CD1c-positive myeloid dendritic cell (primary cell): Measurements from ENCODE around the gene CDK15.

Experiments used
- DNase-seq: peaks from one replicate; pipeline ENCODE4 v3.0.0-alpha.2; 2016; ENCODE audit errors: extremely low spot score

CDK15 gene

DNA sequence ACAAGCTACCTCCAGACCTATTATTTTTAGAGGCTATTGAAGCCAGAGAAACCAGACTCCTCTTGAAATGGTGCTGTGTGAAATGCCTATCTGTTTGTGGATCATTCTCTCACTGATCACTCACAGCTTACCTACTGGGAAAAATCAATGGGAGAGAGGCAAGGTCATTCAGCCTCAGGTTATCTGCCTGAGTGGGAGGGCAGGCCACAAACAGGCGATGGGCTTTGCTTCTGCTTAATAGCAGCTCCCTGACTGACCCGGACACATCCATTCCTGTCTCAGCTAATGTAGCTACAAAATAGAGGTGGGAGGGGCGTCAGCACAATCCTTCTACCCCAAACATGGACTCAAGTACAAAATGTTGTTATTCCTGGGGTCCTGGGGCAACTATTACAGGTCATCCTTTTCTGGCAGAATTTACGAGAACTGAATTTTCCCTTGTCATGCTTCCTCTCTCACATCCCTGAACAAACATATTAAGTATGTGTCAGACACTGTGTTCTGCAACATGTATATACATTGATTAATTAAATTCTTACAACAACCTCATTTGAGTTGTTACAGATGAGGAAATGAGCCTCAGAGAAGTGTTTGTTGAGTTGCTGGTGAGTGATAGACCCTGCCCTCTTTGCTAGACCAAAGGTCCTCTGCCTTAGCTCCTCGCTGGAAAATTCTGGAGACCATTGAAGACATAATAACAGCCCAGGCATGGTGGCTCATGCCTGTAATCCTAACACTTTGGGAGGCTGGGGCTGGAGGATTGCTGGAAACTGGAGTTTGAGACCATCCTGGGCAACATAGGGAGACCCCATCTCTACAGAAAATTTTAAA is 60.5 kb downstream of the CDK15 start:
- no peak for DNase-seq

DNA sequence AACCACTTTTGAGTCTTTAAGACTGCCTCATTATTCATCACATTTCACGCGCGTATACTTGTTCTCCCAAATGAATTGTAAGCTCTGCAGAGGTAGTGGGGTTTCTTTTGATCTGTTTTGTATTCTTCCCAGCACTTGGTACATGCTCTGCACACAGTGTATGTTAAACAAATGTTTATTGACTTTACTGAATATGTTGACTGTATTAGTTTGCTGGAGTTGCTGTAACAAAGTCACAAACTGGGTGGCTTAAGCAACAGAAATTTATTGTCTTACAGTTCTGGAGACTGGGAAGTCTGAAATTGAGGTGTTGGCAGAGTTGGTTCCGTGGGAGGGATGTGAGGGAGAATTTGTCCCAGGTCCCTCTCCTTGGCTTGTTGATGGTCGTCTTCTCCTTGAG is 65.1 kb downstream of the CDK15 start:
- DNase-seq: no peak

DNA sequence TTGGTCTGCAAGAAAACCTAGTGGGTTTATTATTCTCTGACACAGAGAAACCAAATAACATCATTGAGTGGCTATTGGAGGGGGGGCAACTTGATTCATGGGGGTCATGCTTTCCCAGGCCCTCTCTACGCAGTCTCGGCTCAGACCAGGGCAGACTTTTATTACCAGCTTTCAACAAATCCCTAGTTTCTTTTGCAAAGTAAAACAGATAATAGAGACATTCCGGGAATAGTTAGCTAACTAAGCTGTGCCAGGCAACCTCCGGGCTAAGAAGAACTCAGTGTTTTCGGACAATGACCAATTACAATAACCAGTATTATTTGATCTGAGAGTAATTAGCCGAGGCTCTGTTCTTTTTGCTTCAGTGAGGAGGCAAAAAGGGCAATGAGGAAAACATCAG is 66.3 kb downstream of the CDK15 start:
- no peak for DNase-seq

DNA sequence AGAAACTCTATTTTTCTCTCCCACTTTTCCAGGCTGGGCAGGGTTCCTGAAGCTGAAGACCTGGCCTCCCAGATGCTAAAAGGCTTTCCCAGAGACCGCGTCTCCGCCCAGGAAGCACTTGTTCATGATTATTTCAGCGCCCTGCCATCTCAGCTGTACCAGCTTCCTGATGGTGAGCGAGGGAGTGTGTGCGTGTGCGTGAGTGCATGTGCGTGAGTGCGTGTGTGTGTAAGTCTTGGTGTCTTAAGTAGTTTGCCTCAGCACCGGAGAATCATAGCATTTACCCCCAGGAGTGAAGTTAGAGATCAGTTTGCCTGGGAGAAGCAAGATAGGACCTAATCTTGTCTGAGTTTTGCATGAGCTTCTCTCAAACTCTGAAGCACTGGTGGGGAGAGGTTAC is 73.7 kb downstream of the CDK15 start:
- no peak for DNase-seq

DNA sequence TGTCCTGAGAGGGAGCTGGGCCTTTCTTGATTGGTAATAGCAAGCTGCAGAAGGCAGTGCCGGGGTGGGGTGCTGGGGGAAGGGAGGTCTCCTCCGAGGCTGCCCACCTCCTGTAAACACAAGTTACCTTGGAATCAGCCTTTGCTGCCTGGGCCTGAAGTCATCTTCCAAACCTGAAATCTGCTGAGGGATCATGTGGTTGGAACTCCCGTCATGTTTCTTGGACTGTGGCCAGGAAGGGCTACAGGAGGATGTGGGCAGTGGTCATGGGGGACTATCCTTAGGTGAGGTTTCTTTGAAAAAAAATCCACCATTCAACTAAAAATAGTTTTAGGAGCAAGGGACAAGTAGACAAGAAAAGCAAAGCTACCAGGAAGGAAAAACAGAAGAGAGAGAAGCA is 74.2 kb downstream of the CDK15 start:
- no peak for DNase-seq

DNA sequence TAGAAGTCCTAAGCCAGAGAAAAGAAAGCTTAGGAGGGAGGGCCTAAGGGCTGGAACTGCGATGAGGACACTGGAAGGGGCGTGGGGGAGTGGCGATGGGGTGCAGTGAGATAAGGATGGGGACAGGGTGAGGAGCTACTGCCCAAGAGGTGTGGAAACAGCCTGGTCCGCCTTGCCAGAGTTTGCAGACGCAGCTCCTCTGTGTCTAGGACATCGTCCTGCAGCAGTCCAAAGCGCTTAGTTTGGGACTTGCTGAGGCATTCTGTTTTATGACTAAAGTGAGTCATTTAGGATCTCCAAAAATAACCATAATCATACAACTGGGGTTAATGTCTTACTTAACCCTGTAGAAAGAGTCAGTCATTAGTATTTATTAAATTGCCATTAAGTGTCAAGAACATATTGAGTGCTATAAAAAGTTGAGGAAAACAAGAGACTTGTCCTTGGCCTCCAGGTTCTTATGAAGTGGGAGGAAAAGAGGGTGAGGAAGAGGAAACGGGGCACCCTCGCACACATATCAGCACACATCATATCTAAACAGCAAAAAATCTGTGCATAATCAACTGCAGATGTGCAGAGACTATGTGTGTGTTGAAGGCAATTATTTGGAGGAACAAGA is 74.8 kb downstream of the CDK15 start:
- DNase-seq: no peak

DNA sequence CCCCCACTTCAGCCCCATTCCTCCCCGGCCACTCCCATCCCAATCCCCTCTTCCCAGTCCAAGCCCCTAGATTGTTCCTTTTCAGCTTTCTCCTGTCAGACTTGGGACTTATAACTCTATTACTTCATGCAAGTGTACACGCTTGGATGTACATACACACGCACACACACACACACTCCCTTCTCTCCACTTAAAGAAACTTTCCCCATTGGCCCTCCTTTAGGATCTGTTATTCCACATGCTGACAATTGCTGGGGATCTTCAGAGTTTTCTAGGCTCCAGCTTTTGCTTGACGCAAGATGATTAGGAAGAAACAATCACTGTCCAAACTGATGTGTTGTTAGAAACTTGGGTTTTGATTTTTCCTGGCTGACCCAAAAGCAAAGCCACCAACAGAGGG is 75.4 kb downstream of the CDK15 start:
- no peak for DNase-seq

DNA sequence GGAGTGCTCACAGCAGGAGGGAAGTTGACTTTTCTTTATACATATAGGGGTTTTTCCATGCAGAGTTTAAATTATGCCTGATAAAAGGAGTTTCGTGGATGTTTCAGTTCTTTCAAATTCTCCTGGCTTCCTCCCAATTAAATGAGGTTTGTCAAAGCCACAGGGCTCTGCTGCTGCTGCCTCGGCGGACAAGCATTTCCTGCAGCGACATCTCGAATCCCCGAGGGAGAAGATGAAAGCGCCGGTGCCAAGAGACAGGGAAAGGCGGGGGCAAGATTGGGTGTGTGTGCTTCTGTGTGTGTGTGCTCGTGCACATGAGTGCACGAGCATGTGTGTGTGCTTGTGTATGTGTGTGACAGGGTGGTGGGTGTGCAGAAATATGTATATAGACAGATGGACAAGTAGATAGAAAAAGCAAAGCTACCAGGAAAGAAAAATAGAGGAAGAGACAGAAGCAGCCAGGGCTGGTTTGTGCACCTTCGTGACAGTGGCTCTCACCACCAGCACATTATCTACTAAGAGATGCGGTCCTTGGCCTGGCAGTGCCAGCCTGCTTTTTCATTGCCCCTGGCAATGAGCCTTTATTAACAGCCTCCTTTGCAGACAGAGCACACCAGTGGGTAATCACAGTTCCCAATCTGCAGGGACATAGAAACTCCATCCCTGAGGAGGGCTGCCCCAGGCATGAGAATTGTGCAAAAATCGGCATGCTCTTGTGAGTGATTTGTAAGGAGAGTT is 76.2 kb downstream of the CDK15 start:
- no peak for DNase-seq

DNA sequence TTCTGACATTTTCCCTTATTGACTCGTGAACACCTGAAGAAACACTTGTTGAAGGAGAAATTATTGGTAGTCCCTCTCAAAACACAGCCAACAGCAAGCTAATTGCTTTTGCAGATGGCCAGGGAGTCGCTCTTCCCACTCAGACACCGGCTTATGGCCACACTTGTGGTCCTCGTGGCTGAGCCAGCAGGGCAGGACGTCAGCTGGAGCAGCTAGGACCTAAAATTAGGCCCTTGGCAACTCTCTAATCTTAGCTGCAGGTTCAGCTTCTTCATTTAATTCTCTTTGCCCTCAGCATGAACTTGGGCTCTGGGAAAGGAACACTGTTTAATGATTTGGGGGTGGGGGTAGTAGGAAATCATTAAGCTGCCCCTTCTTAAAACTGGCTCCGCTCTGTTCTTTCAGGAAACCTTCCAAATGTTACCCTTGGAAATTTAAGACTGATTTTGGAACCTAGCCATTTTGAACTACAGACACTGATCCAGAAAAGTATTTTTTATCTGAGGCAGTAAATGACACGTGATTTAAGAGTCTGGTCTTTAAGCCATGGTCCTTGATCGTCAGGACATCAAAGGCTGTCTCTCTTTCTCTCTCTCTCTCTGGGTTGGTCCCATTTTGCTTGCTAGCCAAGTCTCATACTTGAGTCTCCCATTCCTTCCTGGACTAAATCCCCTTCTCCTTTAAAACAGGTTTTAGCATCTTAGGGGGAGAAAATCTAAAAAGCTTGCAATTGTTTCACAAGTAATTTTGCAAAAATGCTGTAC is 77.5 kb downstream of the CDK15 start:
- DNase-seq: no peak

DNA sequence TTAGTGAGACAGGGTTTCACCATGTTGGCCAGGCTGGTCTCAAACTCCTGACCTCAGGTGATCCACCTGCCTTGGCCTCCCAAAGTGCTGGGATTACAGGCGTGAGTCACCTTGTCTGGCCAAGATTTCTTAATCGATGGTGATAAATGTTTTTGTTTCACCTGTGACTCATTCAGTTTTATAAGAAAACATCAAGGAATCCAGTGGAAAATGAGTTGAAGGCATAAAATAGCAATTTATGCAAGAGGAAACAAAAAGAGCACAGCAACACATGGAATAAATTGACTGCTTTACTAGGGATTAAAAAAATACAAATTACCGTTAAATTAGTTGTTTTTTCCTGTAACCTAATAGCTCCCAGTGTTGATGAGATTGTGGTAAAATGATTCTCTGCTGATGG is 80.2 kb downstream of the CDK15 start:
- no peak for DNase-seq

DNA sequence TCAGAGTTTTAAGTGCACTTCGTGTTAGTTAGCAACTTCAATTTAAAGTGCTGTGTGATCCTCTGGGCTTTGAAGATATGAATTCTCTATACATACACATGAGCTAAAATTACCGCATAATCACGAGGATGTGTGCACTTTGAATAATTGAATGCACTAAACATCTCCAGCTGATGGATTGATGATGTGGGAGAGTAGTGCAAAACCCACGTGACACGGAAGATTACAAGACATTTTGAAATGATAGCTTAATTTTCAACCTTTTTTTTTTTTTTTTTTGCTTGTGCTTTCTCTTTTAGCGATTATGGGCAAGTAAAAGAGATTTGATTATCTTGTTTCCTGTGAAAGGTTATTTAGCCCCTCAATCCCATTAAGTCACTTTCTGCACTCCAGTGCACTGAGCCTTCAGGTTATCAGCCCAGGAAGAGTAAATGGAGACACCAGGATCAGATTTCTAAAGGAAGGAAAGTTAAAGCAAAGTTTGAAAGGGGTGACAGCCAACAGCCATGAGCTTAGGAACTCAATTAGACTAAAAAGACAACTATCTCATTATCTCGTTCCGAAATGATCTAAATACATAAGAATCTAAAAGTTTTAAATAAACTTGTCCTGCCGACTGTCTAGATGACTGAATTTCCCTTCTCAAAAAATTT is 81.6 kb downstream of the CDK15 start:
- no peak for DNase-seq

DNA sequence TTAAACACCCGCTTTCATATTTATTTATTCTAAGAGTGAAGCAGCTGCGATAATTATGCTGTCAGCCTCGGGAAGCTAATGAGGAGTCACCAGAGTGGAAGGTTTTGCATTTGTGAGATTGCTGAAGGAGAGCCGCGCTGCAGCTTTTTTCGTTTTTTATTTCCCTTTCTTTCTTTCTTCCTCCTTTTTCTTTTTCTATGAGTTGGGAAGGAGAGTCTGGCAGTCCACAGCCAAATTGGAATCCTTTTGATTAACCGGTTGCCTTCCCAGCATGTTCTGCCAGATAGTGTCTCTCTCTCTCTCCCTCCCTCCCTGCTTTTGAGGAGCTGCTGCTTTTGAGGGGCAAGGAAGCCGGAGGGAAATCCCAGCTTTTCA is 82.1 kb downstream of the CDK15 start:
- DNase-seq: no peak

DNA sequence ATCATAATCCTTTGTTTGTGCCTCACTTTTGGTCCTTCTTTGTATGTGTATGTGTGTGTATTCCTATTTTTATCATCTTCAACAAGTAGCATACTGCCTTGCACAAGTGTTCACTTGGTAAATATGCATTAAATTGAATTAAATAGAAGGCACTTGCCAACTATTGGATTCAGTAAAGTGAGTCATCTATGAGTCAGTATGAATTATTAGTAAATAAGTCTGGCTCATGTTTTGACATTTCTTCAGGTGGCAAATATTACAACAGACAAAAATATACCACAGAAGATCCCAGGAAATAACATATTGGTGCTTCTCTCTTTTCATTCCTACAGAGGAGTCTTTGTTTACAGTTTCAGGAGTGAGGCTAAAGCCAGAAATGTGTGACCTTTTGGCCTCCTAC is 84.1 kb downstream of the CDK15 start:
- DNase-seq: no peak

DNA sequence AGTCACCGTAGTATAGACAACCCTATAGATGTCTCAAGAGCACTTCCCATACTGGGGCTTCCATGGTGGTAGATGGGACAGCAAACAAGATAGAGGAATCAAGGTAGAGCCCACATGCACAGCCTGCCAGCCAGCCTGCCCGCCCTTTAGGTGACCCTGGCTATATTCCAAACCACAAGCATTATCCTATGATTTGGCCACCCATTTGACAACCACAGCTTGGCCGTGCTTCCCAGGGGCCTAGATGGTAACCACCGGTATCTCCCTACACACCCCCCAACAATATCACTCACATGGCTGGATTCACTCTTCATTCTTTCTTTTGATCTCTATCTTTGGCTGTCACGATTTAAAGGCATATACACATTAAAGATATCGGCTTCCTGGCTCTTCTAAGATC is 85.3 kb downstream of the CDK15 start:
- no peak for DNase-seq

DNA sequence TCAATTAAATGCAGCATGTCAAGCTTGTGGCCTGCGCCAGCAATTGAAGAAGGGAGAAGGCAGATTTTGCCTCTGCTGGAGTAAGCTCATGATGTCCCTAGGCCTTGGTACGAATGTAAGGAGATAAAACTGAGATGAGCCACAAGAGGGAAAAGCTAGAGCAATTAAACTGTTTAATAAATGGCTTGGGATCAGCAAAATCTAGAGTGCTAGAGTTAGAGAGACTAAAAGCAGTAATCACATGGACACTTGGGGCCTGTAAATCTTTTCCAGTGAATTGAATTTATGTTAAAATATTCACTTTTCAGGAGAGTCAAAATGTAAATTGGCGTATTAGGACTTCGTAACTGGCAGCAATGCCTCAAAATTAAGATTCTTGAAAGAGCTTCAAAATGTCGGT is 86.2 kb downstream of the CDK15 start:
- DNase-seq: no peak

DNA sequence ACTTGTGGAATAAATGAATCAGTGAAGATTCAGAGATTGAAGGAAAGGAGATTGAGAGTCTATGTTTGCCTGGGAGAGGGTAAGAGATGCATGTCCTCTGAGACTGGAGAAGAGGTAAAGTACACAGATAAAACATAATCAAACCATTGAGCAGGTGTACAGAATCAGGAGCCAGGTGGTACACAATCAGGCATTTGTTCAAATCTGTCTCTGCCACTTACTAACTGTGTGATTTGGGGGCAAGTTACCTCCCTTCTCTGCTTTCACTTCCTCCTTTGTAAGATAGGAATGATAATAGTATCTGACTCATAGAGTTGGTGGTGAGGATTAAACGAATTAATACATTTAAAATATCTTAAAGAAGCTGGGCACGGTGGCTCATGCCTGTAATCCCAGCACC is 94.0 kb downstream of the CDK15 start:
- DNase-seq: no peak

DNA sequence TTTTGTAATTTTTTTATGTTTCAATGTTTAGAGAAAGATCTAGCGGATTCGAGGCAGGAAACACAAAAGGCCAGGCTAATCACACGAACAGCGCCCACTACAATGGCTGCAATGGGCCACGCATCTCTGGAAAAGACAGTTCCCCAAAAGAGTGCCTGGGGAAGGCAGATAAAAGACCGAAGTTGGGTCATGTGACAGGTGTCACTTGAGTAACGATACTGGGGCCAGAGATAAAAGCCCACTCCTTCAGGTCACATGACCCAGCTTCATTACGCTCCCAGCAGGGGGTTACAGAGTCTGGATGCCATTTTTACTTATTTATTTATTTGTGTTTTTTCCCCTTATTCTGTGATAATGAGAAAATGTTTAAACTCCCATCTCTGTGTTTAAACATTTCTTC is 95.4 kb downstream of the CDK15 start:
- DNase-seq: no peak

DNA sequence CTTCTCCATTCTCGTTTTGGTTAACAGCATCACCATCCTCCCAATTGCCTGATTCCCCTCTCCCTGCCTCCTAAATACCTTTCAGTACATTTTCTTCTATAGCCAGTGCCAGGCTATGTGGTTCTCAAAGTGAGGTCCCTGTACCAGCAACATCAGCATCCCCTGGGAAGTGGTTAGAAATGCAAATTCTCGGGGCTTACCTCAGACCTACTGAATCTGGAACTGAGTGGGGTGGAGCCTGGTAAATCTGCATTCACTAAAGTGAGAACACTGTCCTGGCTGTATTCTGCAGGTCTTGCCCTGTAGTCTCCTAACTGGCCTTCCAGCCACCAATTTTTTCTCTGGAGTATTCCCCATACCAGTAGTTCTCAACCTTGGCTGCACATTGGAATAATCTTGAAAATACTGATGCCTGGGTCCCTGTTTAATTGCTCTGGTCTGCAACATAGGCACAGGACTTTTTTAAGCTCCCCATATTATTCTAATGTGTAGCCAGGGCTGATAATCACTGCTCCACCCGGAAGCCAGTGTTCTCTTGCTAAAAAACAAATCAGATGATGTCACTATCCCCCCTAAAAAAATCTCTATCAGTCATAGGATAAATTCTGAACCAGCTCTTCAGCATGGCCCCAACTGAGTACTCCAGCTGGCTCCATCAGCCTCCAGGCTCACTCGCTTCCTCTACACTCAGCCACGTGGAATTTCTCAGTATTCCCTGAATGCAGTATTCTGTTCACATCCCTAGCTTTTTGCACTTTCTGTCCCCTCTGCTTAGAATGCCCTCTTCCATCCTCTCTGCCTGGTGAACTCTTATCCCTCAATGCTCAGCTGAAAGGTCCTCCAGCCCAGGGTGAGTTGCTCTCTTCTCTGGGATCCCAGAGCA is 98.4 kb downstream of the CDK15 start:
- DNase-seq: no peak

DNA sequence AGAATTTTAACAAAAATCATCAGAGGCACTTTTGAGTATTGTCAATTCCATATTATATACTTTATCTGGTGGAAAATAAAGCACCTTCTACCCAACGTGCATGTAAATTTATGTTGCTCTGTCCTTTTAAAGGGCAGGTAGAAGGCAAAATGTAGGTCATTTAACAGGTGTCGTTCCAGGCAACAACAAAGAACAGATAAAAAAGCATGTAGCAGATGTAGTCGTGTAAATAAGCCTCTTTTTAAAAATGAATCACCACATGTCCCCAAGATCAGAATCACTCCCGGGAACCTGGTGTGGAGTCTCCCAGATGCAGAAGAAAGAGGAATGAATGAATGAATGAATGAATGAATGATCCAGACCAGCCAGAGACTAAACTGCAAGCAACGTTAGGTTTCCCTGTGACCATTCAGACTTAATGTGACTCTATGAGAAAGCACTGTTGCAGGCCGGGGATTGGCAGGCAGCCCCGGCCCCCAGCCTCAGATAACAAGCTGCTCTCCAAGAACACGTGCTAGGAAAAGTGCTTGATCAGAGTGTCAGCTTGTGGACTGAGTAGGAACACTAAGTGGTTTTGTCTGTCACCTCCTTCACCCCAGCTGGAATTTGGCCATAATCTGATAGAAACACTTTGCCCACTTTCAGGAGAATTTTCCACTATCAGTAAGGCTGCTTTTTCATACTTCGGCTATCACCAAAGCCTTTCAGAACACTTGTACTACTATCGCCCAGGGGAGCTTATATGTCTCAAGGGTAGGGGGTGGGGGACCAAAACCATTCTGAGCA is 100.6 kb downstream of the CDK15 start:
- DNase-seq: no peak

DNA sequence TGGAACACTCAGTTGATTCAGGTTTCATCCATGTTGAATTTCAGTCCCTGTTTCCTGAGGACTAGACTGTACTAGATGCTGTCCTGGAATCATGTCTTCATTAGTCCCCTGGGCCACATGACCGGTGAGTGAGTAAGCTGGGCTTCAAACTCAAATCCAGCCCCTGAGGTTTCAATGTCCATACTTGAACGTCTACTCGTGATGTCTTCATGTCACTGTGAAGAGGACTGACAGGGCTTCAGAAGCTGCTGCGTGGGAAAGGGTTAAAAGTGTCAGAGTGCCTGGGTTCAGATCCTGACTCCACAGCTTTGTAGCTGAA is 101.2 kb downstream of the CDK15 start:
- DNase-seq: no peak
